Keratinocyte (primary cell): ENCODE measurements around the gene NCOA6. TPM values are rescaled to one million over a fixed set of nuclear protein-coding genes. Genes with fewer than 3 reads are reported as not detected.

Source experiments
- DNase-seq: peaks from one replicate; pipeline ENCODE4 v3.0.0-alpha.2; 2011; ENCODE audit warnings: low read depth, missing footprints, low spot score
- FAIRE-seq: peaks from 2 replicates; lab custom pipeline; 2011; peaks lifted over from hg19 to GRCh38; lab: Jason Lieb, UNC
- H2AFZ ChIP-seq: 2 replicates; pipeline ENCODE4 v1.6.0; 2012; ENCODE audit warnings: low read length, control low read depth, inconsistent platforms; ENCODE audit not compliant: control insufficient read depth
- H3K27ac ChIP-seq: 2 replicates; pipeline ENCODE4 v1.5.1; 2011; ENCODE audit warnings: low read length; ENCODE audit not compliant: control insufficient read depth, insufficient read depth
- H3K27me3 ChIP-seq: 3 replicates; pipeline ENCODE4 v1.6.0; 2011; ENCODE audit warnings: low read length; ENCODE audit not compliant: control insufficient read depth, insufficient read depth; ENCODE audit errors: extremely low read depth
- H3K36me3 ChIP-seq, 2 experiments: 2 replicates in 1 of 2; 3 replicates in 1 of 2; pipeline ENCODE4 v1.5.1; 2011; ENCODE audit warnings: low read length in 2 of 2, mild to moderate bottlenecking in 1 of 2; ENCODE audit not compliant: control insufficient read depth in 2 of 2, insufficient read depth in 2 of 2; ENCODE audit errors: extremely low read depth in 1 of 2
- H3K4me1 ChIP-seq: 3 replicates; pipeline ENCODE4 v1.5.1; 2011; ENCODE audit warnings: low read length; ENCODE audit not compliant: control insufficient read depth, insufficient read depth; ENCODE audit errors: extremely low read depth
- H3K4me2 ChIP-seq: 3 replicates; pipeline ENCODE4 v1.6.0; 2011; ENCODE audit warnings: low read depth, low read length; ENCODE audit not compliant: control insufficient read depth, insufficient read depth; ENCODE audit errors: extremely low read depth
- H3K4me3 ChIP-seq, 3 experiments: fragments of 200-600 bp in 1 of 3; sonication (generic) in 1 of 3; 2 replicates in 2 of 3; 3 replicates in 1 of 3; pipeline ENCODE4 v1.5.1; 2011 to 2016; ENCODE audit warnings: low read length in 3 of 3, mild to moderate bottlenecking in 3 of 3, control low read depth in 2 of 3, inconsistent platforms in 1 of 3, low read depth in 1 of 3, mixed read lengths in 1 of 3, mixed run types in 1 of 3, moderate library complexity in 1 of 3; ENCODE audit not compliant: control insufficient read depth in 2 of 3, insufficient read depth in 2 of 3; ENCODE audit errors: extremely low read depth in 1 of 3
- H3K79me2 ChIP-seq: 2 replicates; pipeline ENCODE4 v1.6.0; 2012; ENCODE audit warnings: low read length; ENCODE audit not compliant: control insufficient read depth, insufficient read depth
- H3K9ac ChIP-seq: 3 replicates; pipeline ENCODE4 v1.6.0; 2011; ENCODE audit warnings: low read length; ENCODE audit not compliant: control insufficient read depth, insufficient read depth; ENCODE audit errors: extremely low read depth
- H3K9me1 ChIP-seq: 3 replicates; pipeline ENCODE4 v1.6.0; 2011; ENCODE audit warnings: low read length; ENCODE audit not compliant: control insufficient read depth, insufficient read depth; ENCODE audit errors: extremely low read depth
- H3K9me3 ChIP-seq: 2 replicates; pipeline ENCODE4 v1.5.1; 2012; ENCODE audit warnings: low read depth, low read length; ENCODE audit not compliant: control insufficient read depth
- H4K20me1 ChIP-seq: 3 replicates; pipeline ENCODE4 v1.6.0; 2011; ENCODE audit warnings: low read length; ENCODE audit not compliant: control insufficient read depth, insufficient read depth; ENCODE audit errors: extremely low read depth
- CTCF ChIP-seq, 3 experiments: IDR thresholded peaks in 1 of 3; conservative IDR thresholded peaks in 1 of 3; optimal IDR thresholded peaks in 1 of 3; 2 replicates in 2 of 3; 3 replicates in 1 of 3; pipeline versions ENCODE3 to v1.5.1; 2011; ENCODE audit warnings: low read length in 3 of 3, mild to moderate bottlenecking in 3 of 3, moderate library complexity in 2 of 3, control low read depth in 1 of 3, inconsistent platforms in 1 of 3; ENCODE audit not compliant: insufficient read depth in 2 of 3; ENCODE audit errors: extremely low read depth in 1 of 3
- EZH2 ChIP-seq: IDR thresholded peaks from one replicate; pipeline ENCODE4 v1.6.1; 2012; ENCODE audit warnings: inconsistent platforms, mild to moderate bottlenecking, low read length, moderate library complexity
- dilution Hi-C: fragments of 300-500 bp; cut with MboI; formaldehyde crosslinking; loops from one replicate; pipeline ENCODE4 v1.7.0; 2020; ENCODE audit warnings: low sequenced_read_pairs; ENCODE audit not compliant: extremely low pct_ligation_motif_present
- polyA plus RNA-seq, 5 experiments: library from polyadenylated mRNA; depleted of rRNA in 3 of 5; stranded (reverse) in 3 of 5; stranded (forward) in 1 of 5; unstranded in 1 of 5; fragments of >200 nt; gene quantifications; 1 replicate in 1 of 5; 2 replicates in 3 of 5; 3 replicates in 1 of 5; pipeline versions ENCODE4 v1.2.1 to v1.2.3, GENCODE V29; 2011 to 2012; ENCODE audit warnings: missing spikeins in 2 of 5, low read depth in 1 of 5, low replicate concordance in 1 of 5

NCOA6 gene
- polyA plus RNA-seq, 1 donor (not counting 4 experiments of a cell fraction or from before 2014, with no cell fraction given), result 13.3 TPM

- H4K20me1 ChIP-seq, result no peaks in the 10 kb centered on the region
- DNase-seq (no peak), FAIRE-seq (no peak)
- H3K9me1 ChIP-seq, result no peaks in the 10 kb centered on the region
- no peak for TF ChIP-seq CTCF (optimal IDR thresholded peaks at IDR 0.05 in 1 of 3, IDR thresholded peaks at IDR 0.05 in 1 of 3, conservative IDR thresholded peaks at IDR 0.05 in 1 of 3; ENCODE audit: extremely low read depth in 1 of 3, insufficient read depth in 2 of 3, low read length in 3 of 3)
- TF ChIP-seq EZH2, result no peak
- H3K79me2 ChIP-seq, result no peaks in the 10 kb centered on the region
- no peak overlapping the region for H3K4me3 ChIP-seq
- dilution Hi-C loops, result no loop called here
- peaks cover 13 to 16% of the 10 kb centered on the region in 2 experiments for H3K36me3 ChIP-seq
- H3K27ac ChIP-seq, result no peak overlapping the region
- no peak overlapping the region for H3K4me2 ChIP-seq
- H3K9me3 ChIP-seq, result no peaks in the 10 kb centered on the region
- peaks cover 5% of the 10 kb centered on the region for H3K4me1 ChIP-seq
- H3K27me3 ChIP-seq, result no peaks in the 10 kb centered on the region
- no peak overlapping the region for H2AFZ ChIP-seq
- no peak overlapping the region for H3K9ac ChIP-seq
Measured at GRCh38 chr20:34773726-34774125, 51.7 kb downstream of the NCOA6 start.

- H3K4me3 ChIP-seq, result no peak overlapping the region
- DNase-seq (no peak), FAIRE-seq (no peak)
- H3K36me3 ChIP-seq, result peaks cover 19 to 24% of the 10 kb centered on the region in 2 experiments
- dilution Hi-C loops, result no loop called here
- H3K27me3 ChIP-seq, result no peaks in the 10 kb centered on the region
- H3K4me1 ChIP-seq, result peaks cover 5% of the 10 kb centered on the region
- TF ChIP-seq EZH2 (no peak), CTCF (optimal IDR thresholded peaks at IDR 0.05 in 1 of 3, IDR thresholded peaks at IDR 0.05 in 1 of 3, conservative IDR thresholded peaks at IDR 0.05 in 1 of 3; ENCODE audit: extremely low read depth in 1 of 3, insufficient read depth in 2 of 3, low read length in 3 of 3) (no peak)
- no peak overlapping the region for H3K9ac ChIP-seq
- no peak overlapping the region for H3K27ac ChIP-seq
- H3K79me2 ChIP-seq, result no peaks in the 10 kb centered on the region
- no peak overlapping the region for H3K4me2 ChIP-seq
- no peaks in the 10 kb centered on the region for H4K20me1 ChIP-seq
- no peaks in the 10 kb centered on the region for H3K9me3 ChIP-seq
- no peaks in the 10 kb centered on the region for H3K9me1 ChIP-seq
- H2AFZ ChIP-seq, result no peak overlapping the region
Measured at GRCh38 chr20:34772437-34772836, 53.0 kb downstream of the NCOA6 start.
